ENCODE measurements around the gene TIMM23B. TPM values are rescaled to one million over a fixed set of nuclear protein-coding genes. Genes with fewer than 3 reads are reported as not detected.
"Not testable (repeated sequence)": the region's sequence is repeated elsewhere in the genome, so short reads cannot be mapped to it uniquely, and the experiment has no call there.

The TIMM23B gene
- total RNA-seq, 4 donors from 2014 or later: 14.1 to 29.8 (median 21.3) TPM

- 0% methylated on average over 1 to 2 of the region's 12 CpGs for WGBS, 2 donors (ENCODE audit: low coverage in 1 of 2)
- ATAC-seq, H3K9me3 ChIP-seq, H3K27me3 ChIP-seq: not testable (repeated sequence)
- Histone ChIP-seq H3K4me1 (peaks cover 0 to 34% (median 8%) of the 10 kb centered on the region in 3 donors), H3K36me3 (peaks cover 0 to 20% of the 10 kb centered on the region in 2 donors), H3K27ac (peak overlapping the region; percentile 72 to 83 (median 81)), H3K4me3 (peak overlapping the region; percentile 80 to 100)
Observed at GRCh38 chr10:49942339-49942705, 469 bp downstream of the TIMM23B start.

- H3K4me1 ChIP-seq: peaks cover 0 to 34% (median 8%) of the 10 kb centered on the region in 3 donors
- not testable (repeated sequence) for H3K27ac ChIP-seq, H3K27me3 ChIP-seq, H3K9me3 ChIP-seq, ATAC-seq, H3K4me3 ChIP-seq
- 82 to 100% methylated on average over 1 to 2 of the region's 2 CpGs for WGBS, 2 donors (ENCODE audit: low coverage in 1 of 2)
- peaks cover 0 to 30% of the 10 kb centered on the region in 2 donors for H3K36me3 ChIP-seq
Observed at GRCh38 chr10:49943607-49944006, 1.8 kb downstream of the TIMM23B start.

- H3K36me3 ChIP-seq: peaks cover 0 to 37% of the 10 kb centered on the region in 2 donors
- whole genome bisulfite sequencing, 2 donors (ENCODE audit: low coverage in 1 of 2): 100% methylated on average over 1 of the region's 2 CpGs
- not testable (repeated sequence) for H3K9me3 ChIP-seq, H3K4me3 ChIP-seq, ATAC-seq, H3K27me3 ChIP-seq, H3K27ac ChIP-seq, H3K4me1 ChIP-seq
Observed at GRCh38 chr10:49948142-49948541, 6.3 kb downstream of the TIMM23B start.

GRCh38 chr10:49948737-49949136 lies 6.9 kb downstream of the TIMM23B start:
- H3K9me3 ChIP-seq, H3K27me3 ChIP-seq, H3K4me1 ChIP-seq, H3K4me3 ChIP-seq, ATAC-seq, H3K27ac ChIP-seq: not testable (repeated sequence)
- peaks cover 0 to 43% of the 10 kb centered on the region in 2 donors for H3K36me3 ChIP-seq
- WGBS, 2 donors (ENCODE audit: low coverage in 1 of 2): 90 to 100% methylated on average over 2 of the region's 2 CpGs

- WGBS, 2 donors (ENCODE audit: low coverage in 1 of 2): 87 to 91% methylated on average over 3 of the region's 3 CpGs
- not testable (repeated sequence) for H3K9me3 ChIP-seq
Observed at GRCh38 chr10:49952006-49952405, 10.2 kb downstream of the TIMM23B start.

GRCh38 chr10:49953122-49953521 lies 11.3 kb downstream of the TIMM23B start:
- H3K36me3 ChIP-seq: peaks cover 0 to 52% of the 10 kb centered on the region in 2 donors
- H3K4me3 ChIP-seq: not testable (repeated sequence)
- WGBS, 2 donors (ENCODE audit: low coverage in 1 of 2): 82 to 86% methylated on average over 1 of the region's 3 CpGs

More at GRCh38 chr10:49952006-49952405, 10.2 kb downstream of the TIMM23B start:
- H3K27me3 ChIP-seq, H3K27ac ChIP-seq, H3K4me1 ChIP-seq, H3K4me3 ChIP-seq, ATAC-seq: not testable (repeated sequence)
- H3K36me3 ChIP-seq: peaks cover 0 to 52% of the 10 kb centered on the region in 2 donors

GRCh38 chr10:49970331-49970857 lies 28.5 kb downstream of the TIMM23B start:
- H3K27ac ChIP-seq, ATAC-seq, H3K4me1 ChIP-seq, H3K9me3 ChIP-seq, H3K4me3 ChIP-seq, H3K27me3 ChIP-seq: not testable (repeated sequence)
- peaks cover 0 to 18% of the 10 kb centered on the region in 2 donors for H3K36me3 ChIP-seq
- WGBS, 2 donors (ENCODE audit: low coverage in 1 of 2): no CpG with 5 or more reads among the region's 37 CpGs

More at GRCh38 chr10:49953122-49953521, 11.3 kb downstream of the TIMM23B start:
- H3K27ac ChIP-seq, H3K4me1 ChIP-seq, H3K27me3 ChIP-seq, ATAC-seq, H3K9me3 ChIP-seq: not testable (repeated sequence)

- not testable (repeated sequence) for H3K9me3 ChIP-seq, H3K27me3 ChIP-seq, H3K4me1 ChIP-seq, H3K4me3 ChIP-seq, H3K27ac ChIP-seq, ATAC-seq
- H3K36me3 ChIP-seq: peaks cover 0 to 21% of the 10 kb centered on the region in 2 donors
- whole genome bisulfite sequencing, 2 donors (ENCODE audit: low coverage in 1 of 2): 61% methylated on average over 2 of the region's 2 CpGs; no CpG with 5 or more reads in 1 of the 2 donors
Observed at GRCh38 chr10:49971466-49971865, 29.6 kb downstream of the TIMM23B start.

GRCh38 chr10:49972094-49972493 lies 30.2 kb downstream of the TIMM23B start:
- not testable (repeated sequence) for ATAC-seq, H3K4me3 ChIP-seq, H3K27me3 ChIP-seq, H3K9me3 ChIP-seq, H3K27ac ChIP-seq, H3K4me1 ChIP-seq
- 71% methylated on average over 2 of the region's 3 CpGs; no CpG with 5 or more reads in 1 of the 2 donors for WGBS, 2 donors (ENCODE audit: low coverage in 1 of 2)
- peaks cover 0 to 21% of the 10 kb centered on the region in 2 donors for H3K36me3 ChIP-seq

- H3K4me1 ChIP-seq, ATAC-seq, H3K9me3 ChIP-seq, H3K4me3 ChIP-seq, H3K27ac ChIP-seq, H3K27me3 ChIP-seq: not testable (repeated sequence)
- peaks cover 0 to 21% of the 10 kb centered on the region in 2 donors for H3K36me3 ChIP-seq
- WGBS, 2 donors (ENCODE audit: low coverage in 1 of 2): 80% methylated on average over 2 of the region's 3 CpGs; no CpG with 5 or more reads in 1 of the 2 donors
Observed at GRCh38 chr10:49977756-49978155, 35.9 kb downstream of the TIMM23B start.

- H3K4me1 ChIP-seq, H3K27ac ChIP-seq, ATAC-seq, H3K27me3 ChIP-seq, H3K9me3 ChIP-seq, H3K4me3 ChIP-seq: not testable (repeated sequence)
- H3K36me3 ChIP-seq: peaks cover 0 to 12% of the 10 kb centered on the region in 2 donors
- 80% methylated on average over 1 of the region's 3 CpGs; no CpG with 5 or more reads in 1 of the 2 donors for WGBS, 2 donors (ENCODE audit: low coverage in 1 of 2)
Observed at GRCh38 chr10:49987207-49987606, 45.4 kb downstream of the TIMM23B start.

- not testable (repeated sequence) for H3K4me1 ChIP-seq, H3K4me3 ChIP-seq, H3K27me3 ChIP-seq, H3K27ac ChIP-seq, ATAC-seq, H3K9me3 ChIP-seq
- no CpG with 5 or more reads among the region's 18 CpGs for WGBS, 2 donors (ENCODE audit: low coverage in 1 of 2)
- peaks cover 0 to 19% of the 10 kb centered on the region in 2 donors for H3K36me3 ChIP-seq
Observed at GRCh38 chr10:49988376-49988775, 46.5 kb downstream of the TIMM23B start, which contains the start of gene AGAP6. Gene AGAP6 (plus strand): TSS chr10:49988406. CDS start chr10:49988716, 310 bp downstream.

- H3K36me3 ChIP-seq: peaks cover 0 to 12% of the 10 kb centered on the region in 2 donors
- WGBS, 2 donors (ENCODE audit: low coverage in 1 of 2): 67 to 83% methylated on average over 1 to 4 of the region's 5 CpGs
- H3K4me3 ChIP-seq, ATAC-seq, H3K27me3 ChIP-seq, H3K4me1 ChIP-seq, H3K9me3 ChIP-seq, H3K27ac ChIP-seq: not testable (repeated sequence)
Observed at GRCh38 chr10:49995321-49995720, 53.5 kb downstream of the TIMM23B start.

GRCh38 chr10:50014024-50014423 lies 72.2 kb downstream of the TIMM23B start:
- H3K9me3 ChIP-seq, ATAC-seq, H3K4me3 ChIP-seq, H3K27ac ChIP-seq, H3K27me3 ChIP-seq, H3K4me1 ChIP-seq: not testable (repeated sequence)
- WGBS, 2 donors (ENCODE audit: low coverage in 1 of 2): 89 to 100% methylated on average over 1 to 4 of the region's 7 CpGs
- peaks cover 0 to 14% of the 10 kb centered on the region in 2 donors for H3K36me3 ChIP-seq

Measured in gastroesophageal sphincter (tissue), 4 donors.